DMS 273 (cell line): ENCODE measurements around the gene DSN1.

Experiments used
- DNase-seq: peaks from one replicate; lab custom pipeline; 2025; ENCODE audit not compliant: unreplicated experiment; lab: John Stamatoyannopoulos, UW

DSN1 gene

DNA sequence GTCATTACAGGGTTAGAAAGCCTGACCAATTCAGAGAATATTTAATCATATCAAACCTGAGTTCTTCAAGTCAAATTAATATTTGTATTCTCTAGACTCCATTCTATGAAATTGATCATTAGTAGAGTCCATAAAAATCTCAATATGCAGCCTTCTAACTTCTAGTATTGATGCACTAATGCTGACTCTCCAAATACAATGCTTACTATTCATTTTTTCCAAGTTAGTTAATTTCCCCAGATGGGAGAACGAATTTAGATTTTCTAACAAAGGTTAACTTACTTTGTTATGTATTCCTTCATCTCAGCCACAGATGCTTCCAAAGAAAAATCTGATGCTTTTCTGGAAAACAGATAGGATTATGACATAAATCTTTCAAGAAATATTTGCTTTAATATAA is 15.3 kb downstream of the DSN1 start:
- no peak for DNase-seq

DNA sequence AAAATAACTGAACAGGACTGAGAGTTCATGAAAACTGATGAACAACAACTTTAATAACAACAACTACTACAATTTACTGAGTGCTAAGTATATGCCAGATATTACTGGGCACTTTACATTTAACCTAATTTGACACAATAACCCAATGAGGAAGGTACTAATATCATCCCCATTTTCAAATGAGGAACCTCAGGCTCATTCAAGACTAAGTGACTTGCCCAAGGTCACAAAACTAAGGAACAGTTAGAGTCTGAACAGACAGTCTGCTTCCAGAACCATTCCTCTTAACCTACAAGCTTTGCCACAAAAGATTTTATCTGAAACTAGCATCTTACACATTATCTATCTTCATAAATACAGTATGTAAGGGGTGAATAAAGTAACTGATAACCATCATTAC is 17.1 kb downstream of the DSN1 start:
- DNase-seq = no peak

DNA sequence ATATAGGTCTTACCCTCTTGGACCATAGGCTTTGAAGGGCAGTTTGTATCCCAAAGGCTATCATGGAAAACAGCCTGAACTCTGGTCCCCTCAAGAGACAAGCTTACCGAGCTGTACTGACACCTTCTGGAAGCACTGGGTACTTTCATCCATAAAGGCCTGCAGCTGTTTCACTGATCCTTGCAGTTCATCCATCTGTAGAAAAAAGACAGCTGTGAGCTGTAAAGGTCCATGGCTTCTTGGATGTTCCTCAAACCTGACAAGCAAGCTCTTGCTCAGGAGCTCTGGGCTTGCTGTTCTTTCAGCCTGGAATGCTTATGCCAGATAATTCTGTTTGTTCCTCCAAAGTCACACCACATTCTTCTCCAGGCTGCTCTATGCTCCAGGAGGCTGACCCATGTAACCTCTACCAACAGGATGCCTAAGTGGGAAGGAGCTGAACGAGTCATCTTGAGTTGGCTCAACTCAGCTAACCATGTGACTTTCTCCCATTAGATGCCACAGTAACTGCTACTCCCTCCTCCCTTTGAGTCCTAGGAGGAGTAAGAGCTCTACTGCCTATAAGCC is 18.8 kb downstream of the DSN1 start:
- peak; percentile 82 for DNase-seq

- no peak for DNase-seq
Observed at GRCh38 chr20:36752582-36752981, 21.0 kb downstream of the DSN1 start.

DNA sequence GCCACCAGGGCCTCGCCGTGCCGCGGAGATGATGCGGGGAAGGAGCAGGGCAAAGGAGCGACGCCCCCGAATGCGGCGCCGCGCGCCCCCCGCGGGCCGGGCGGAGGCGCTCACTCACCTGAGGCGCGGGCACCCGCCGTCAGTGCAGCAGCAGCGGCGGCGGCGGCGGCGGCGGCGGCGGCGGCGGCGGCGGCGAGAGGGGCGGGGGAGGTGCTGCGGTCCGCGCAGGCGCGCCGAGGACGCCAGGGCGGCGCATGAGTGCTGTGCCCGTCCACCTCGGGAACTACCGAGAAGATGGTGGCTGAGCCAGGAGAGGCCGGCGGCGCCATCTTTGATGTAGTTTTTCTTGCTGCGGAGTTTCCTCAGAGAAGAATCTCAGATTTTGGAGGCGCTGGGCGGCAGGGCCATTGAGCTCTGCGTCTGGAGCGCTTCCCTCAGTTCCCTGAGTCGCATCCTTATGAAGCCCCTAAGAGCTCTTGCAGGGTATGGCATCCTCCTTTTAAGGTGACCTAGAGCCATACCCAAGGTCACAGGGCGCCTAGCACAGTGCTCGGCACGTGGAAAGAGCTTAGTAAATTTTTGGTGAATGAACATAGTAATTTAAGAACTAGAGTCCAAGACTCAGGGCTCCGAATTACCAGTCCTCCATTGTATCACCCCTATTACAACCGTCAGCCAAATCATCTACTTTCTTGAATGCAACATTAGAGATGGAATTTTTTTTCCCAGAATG is 27.5 kb downstream of the DSN1 start, which contains the start of gene NDRG3:
NDRG3 (minus strand) TSS at position 164 of the 733 bp plus-strand sequence. CDS start 24,355 bp downstream, outside the sequence.
- peak; percentile 98 for DNase-seq

DNA sequence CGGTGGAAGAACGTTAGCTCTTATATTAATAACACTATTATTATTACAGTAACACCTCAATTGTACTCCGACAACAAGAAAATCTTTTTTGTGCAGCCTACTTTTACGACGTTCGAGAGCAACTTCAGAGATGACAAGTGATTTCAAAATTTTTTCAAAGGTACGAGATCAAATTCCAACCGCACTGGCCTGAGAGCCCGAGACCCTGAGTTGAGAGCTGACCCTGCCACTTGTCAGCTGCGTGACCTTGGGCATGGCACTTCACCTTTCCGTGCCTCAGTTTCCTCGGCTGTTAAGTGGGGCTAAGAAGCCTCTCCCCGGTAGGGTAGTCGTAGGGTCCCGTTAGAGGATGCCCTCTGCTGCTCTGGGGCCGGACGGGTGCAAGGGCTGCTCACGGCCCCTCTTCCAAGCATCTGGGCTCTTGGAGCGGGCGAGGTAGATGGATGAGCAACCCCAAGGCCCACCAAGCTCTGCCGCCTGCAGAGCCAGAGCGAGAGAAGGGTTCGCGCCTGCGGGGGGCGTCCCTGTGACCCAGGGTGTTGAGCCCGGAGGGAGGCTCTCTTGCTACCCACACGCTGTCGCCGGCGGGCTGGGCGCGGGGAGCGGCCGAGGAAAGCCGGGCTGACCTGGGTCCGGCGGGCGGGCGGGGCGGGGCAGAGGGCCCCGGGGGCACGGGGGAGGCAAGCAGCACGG is 28.2 kb downstream of the DSN1 start:
- peak; percentile 70 for DNase-seq

DNA sequence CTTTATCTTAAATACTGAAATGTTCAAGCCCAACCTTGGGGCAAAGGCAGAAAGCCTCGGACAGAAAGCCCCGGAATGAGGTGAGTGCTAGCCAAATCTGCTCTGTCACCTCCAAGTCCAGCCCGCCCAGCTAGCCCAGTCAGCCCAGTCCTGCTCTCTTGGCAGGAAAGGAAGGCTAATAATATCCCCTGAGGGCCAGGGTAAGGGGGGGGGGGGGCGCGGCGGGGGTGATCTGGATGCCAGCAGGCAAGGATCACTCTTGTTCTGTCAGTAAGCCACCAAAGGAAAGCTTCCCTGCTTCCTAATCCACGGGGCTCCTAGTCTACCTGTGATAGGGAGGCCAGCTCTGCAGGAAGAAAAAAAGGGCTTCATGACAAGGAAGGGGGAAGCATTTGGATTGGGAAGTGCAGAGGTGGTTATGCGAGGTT is 28.8 kb downstream of the DSN1 start:
- DNase-seq = peak; percentile 70

DNA sequence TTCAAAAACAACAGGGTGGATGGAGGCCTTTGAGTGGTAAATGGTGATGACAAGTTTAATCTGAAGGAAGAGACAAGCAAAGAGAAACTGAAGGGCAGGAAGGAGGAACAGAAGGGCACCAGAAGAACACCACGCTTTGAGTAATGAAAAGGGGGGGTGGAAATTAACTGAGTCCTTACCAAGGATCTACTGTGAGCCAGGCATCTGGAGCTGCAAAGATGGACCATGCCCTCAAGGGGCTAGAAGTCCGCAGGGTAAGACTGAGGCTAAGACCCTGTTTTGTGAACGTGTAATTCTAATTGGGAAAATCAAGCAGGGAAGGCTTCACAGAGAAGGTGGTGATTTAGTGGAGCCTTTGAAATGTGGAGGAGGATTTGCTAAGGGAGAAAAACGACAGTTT is 29.3 kb downstream of the DSN1 start:
- no peak for DNase-seq

DNA sequence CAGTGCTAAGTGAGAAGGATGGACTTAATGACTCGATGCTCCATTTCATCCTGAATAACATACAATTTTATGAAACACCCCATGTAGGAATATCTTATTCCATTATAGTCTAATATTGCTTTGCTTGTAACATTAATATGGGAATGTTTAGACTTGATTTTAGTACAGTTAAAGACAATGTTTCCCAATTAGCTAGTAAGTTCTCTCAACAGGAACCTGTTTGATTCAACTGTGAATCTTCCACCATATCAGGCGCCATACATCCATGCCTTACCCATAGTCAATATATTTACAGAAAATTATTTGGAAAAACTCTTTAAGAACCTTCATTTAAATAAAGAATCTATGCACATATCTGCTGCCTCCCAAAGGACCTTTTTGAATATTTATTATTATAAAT is 31.0 kb downstream of the DSN1 start:
- DNase-seq = no peak

GRCh38 chr20:36741072-36741471 is 32.5 kb downstream of the DSN1 start:
- no peak for DNase-seq

GRCh38 chr20:36737183-36737499 is 36.4 kb downstream of the DSN1 start:
- DNase-seq = no peak

DNA sequence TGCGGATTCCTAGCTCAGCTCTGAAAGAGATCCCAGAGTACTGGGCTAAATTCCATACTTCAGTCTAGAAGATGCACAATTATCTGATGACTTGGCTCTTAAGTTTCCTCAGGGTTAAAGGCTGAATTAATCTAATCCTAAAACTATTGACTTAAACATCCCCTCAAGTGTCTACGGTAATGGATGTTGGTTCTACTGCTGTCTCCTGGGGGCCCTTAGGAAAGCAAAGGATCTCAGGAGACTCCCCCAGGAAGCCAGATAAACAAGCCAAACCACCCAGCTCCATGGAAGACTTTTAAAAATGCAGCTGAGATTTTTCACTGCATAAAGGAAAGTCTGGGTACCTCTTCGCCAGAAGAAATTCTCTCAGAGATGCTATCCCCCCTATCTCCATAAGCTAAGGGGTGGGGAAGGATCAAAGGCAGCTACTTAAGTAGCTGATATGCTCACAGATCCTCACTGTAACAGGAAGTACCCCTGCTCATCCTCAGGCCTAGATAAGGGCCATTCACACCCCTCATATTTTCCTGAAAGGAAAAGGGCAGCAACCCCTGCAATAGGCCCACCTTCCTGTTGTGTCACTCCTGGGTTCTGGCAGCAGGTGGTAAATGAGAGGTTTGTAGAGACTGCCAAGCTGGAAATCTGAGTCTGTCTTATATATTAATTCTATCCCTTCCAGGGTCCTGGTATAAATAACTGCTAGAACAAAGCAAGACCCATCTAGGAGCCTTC is 36.9 kb downstream of the DSN1 start:
- no peak for DNase-seq

- no peak for DNase-seq
Observed at GRCh38 chr20:36732456-36732855, 41.1 kb downstream of the DSN1 start.

DNA sequence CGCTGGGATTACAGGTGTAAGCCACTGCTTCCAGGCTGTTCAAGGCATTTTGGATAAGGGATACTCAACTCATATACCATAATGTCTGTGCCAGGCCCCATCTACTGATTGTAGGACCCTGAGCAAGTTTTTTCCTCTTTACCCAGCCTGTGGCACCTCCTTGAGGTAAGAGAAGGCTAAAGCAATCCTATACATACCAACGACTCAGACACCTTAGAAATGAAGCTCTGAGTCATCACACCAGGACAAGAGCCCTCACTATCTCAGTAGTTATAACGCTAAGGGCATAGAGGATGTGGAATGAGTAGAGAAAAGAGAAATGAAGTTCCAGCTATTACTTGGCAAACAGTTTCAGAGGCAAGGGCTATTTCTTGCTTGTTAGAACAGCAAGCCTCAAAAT is 44.6 kb downstream of the DSN1 start:
- DNase-seq = peak; percentile 28

GRCh38 chr20:36726168-36726567 is 47.4 kb downstream of the DSN1 start:
- no peak for DNase-seq

DNA sequence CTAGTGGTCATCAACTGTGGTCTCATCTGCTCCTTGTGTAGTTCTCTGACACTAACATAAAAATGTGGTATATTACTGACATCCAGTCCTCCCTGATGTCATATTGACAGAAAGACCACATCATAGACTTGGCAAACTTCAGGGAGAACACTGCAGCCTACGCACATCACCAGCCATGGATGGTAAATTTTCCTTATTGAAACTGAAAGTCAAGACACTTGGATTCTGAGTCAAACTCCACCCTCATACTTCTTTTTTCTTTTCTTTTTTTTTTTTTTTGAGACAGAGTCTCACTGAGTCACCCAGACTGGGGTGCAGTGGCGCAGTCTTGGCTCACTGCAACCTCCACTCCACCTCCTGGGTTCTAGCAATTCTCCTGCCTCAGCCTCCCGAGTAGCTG is 53.1 kb downstream of the DSN1 start:
- DNase-seq = no peak

- DNase-seq = peak; percentile 45
Observed at GRCh38 chr20:36717657-36718056, 55.9 kb downstream of the DSN1 start.

- DNase-seq = no peak
Observed at GRCh38 chr20:36717021-36717420, 56.5 kb downstream of the DSN1 start.

DNA sequence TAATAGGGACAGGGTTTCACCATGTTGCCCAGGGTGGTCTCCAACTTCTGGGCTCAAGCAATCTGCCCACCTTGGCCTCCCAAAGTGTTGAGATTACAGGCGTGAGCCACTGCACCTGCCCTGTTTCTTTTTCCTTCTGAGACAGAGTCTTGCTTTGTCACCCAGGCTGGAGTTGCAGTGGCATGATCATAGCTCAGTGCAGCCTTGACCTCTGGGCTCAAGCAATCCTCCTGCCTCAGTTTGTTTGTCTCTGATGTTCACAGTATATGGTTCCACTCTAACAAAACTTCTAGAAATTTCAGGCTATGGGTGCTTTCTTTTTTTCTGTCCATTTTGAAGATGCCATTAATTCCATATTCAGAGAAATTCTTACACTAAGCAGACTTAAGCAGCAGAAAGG is 60.8 kb downstream of the DSN1 start:
- no peak for DNase-seq

GRCh38 chr20:36709126-36709525 is 64.4 kb downstream of the DSN1 start:
- no peak for DNase-seq

DNA sequence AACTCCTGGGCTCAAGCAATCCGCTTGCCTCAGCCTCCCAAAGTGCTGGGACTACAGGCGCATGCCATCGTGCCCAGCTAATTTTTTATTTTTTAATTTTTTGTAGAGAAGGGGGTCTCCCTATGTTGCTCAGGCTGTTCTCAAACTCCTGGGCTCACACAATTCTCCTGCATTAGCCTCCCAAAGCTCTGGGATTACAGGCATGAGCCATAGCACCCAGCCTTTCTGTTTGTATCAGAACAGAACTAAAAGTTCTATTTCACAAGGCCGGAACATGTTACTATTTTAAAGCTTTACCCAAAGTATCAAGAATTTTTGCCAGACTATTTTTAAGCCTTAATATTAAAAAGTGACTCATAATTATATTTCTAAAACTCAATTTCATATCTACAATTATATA is 70.0 kb downstream of the DSN1 start:
- no peak for DNase-seq
